Testis (tissue), 2 donors: ENCODE results near the gene CPA1.

Experiments used
- CTCF ChIP-seq, 3 experiments: fragments of 450-650 bp in 2 of 3; fragments of 200-600 bp in 1 of 3; sonication (generic) in 1 of 3; IDR thresholded peaks; one replicate each; pipeline ENCODE4 v1.5.1; 2016 to 2019; ENCODE audit warnings: antibody characterized with exemption in 3 of 3, mild to moderate bottlenecking in 2 of 3, moderate library complexity in 1 of 3
- POLR2A ChIP-seq: fragments of 450-650 bp; IDR thresholded peaks from one replicate; pipeline ENCODE4 v1.6.1; 2017; ENCODE audit warnings: antibody characterized with exemption, mild to moderate bottlenecking, moderate library complexity

- TF ChIP-seq CTCF (IDR thresholded peaks at IDR 0.05) (no peak), POLR2A (no peak)
Observed at GRCh38 chr7:130377178-130377577, 3.1 kb upstream of the CPA1 start.
